ENCODE results near the gene DCHS2.

The DCHS2 gene

GRCh38 chr4:154368060-154368459 lies 123.5 kb downstream of the DCHS2 start:
- peak; percentile 25 for DNase-seq (ENCODE audit: low spot score)

GRCh38 chr4:154367659-154368058 lies 123.9 kb downstream of the DCHS2 start:
- peak; percentile 5 for DNase-seq (ENCODE audit: low spot score)

- no peak for DNase-seq (ENCODE audit: low spot score)
These were observed 124.6 kb downstream of the DCHS2 start for GRCh38 chr4:154366956-154367355.

- no peak for DNase-seq (ENCODE audit: low spot score)
These were observed 127.3 kb downstream of the DCHS2 start for GRCh38 chr4:154364066-154364845.

GRCh38 chr4:154361450-154361849 lies 130.1 kb downstream of the DCHS2 start:
- DNase-seq (ENCODE audit: low spot score): peak; percentile 49

DNA sequence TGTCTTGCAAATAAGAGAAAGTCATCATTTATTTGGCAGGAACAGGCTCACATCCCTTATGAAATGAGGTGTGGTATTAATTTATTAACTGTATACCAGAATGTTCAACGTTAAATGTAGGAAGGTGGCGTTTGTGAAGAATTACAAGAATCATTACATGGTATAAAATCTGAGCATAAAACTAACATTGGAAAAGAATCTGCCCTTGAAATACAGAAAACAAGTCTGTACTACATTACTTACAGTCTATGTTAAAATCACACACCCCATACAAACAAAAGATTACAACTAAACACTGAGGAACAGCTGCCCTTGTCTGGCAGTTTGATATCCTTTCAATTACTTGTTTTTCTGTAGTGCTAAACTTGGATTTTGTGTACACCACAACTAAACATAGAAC lies 131.1 kb downstream of the DCHS2 start:
- no peak for DNase-seq (ENCODE audit: low spot score)

DNA sequence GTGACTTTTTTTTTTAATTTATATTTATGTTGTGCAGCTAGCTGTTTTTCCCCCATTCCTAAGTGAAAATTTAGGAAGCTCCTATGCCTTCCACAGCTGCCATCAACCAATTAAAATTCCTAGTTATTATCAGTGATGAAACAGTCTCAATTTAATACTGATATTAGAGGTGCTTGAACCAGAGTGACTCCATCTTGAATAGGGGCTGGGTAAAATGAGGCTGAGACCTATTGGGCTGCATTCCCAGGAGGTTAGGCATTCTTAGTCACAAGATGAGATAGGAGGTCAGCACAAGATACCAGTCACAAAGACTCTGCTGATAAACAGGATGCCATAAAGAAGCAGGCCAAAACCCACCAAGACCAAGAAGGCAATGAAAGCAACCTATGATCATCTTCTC lies 136.7 kb downstream of the DCHS2 start:
- DNase-seq (ENCODE audit: low spot score): no peak

- peak; percentile 47 for DNase-seq (ENCODE audit: low spot score)
These were observed 141.8 kb downstream of the DCHS2 start for GRCh38 chr4:154349829-154350228.

DNA sequence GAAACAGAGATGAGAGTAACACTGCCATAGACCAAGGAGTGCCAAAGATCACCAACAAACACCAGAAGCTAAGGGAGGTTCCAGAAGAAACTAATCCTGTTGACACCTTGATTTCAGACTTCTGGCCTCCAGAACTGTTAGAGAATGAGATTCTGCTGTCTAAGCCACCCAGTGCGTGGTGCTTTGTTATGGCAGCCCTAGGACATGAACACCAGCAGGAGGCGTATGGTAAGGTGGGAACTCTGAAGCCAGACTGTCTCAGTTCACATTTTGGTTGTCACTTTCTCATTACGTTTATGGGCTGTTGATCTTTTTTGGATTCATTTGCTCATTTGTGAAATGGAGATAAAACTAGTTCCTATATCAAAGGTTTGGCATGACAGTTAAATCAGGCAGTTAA lies 142.9 kb downstream of the DCHS2 start:
- peak; percentile 44 for DNase-seq (ENCODE audit: low spot score)

GRCh38 chr4:154345359-154345758 lies 146.2 kb downstream of the DCHS2 start:
- DNase-seq (ENCODE audit: low spot score): no peak

DNA sequence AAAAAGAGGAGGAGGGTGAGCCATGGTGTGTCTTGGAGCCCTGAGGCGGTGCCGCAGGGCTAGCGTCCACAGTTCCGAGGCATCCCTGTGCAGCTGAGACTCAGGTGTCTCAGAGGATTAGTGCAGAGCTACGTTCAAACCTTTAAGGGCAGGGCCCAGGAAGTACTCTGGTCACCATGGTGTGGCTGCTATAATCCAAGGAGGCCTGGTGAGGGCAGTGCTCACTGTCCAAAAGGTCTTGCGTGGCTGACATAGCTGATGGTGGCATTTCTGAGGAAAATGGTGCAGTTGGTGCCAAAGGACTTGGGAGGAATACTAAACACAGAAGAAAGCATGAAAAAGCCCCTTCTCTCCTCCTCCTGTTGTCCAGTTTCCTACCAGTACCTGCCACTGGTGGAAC lies 146.9 kb downstream of the DCHS2 start:
- peak; percentile 28 for DNase-seq (ENCODE audit: low spot score)

GRCh38 chr4:154343651-154344050 lies 147.9 kb downstream of the DCHS2 start:
- no peak for DNase-seq (ENCODE audit: low spot score)

GRCh38 chr4:154341448-154341847 lies 150.2 kb downstream of the DCHS2 start:
- DNase-seq (ENCODE audit: low spot score): no peak

- no peak for DNase-seq (ENCODE audit: low spot score)
These were observed 156.0 kb downstream of the DCHS2 start for GRCh38 chr4:154335588-154335987.

DNA sequence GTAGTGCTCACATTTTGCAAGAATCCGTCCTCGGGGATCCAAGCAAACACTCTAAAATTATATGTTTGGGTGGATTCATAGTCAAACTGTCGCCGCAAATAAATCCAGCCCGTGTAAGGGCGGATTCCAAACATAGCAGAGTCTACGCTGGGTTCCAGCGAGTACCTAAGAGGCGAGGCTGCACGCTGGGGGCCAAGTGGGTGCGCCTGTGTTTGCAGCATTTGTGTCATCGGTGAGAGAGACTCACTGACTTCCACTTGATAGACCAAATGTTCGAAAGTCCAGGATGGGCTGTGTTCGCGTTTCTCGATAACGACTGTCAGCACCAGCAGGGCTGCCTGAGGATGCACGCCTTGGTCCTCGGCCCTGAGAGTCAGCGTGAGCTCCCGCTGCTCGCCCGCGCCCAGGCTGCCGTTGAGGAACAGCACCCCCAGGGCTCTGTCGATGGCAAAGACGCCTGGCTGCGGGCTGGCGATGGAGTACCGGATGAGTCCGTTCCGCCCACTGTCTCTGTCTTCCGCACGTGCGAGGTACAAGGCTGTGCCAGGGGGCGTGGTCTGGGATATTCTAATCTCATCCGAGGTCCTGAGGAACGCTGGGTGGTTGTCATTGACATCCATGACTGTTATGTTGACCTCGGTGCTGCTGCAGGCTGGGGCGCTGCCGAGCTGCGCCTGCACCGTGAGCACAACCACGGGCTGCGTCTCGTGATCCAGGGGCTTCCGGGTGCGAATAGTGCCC lies 158.7 kb downstream of the DCHS2 start:
- DNase-seq (ENCODE audit: low spot score): no peak

- DNase-seq (ENCODE audit: low spot score): no peak
These were observed 161.7 kb downstream of the DCHS2 start for GRCh38 chr4:154329939-154330338.

- DNase-seq (ENCODE audit: low spot score): peak; percentile 56
These were observed 162.2 kb downstream of the DCHS2 start for GRCh38 chr4:154329268-154329868.

DNA sequence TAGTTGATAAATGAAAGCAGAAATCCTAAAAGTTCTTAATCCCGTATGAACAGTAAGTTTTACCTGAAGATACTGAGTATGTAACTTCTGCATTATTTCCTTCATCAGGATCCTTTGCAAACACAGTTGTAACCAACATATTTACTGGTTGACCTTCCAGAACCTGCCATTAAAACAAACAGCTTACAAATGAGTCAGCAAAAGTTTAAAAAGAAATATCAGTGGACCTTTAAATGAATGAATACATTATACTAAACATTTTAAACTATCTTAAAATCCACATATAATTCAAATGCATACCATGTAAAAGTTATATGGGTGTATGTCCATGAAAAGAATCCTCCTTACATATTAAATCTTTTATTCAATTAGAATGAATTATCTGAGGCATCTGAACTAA lies 163.6 kb downstream of the DCHS2 start:
- DNase-seq (ENCODE audit: low spot score): no peak

GRCh38 chr4:154320521-154320920 lies 171.1 kb downstream of the DCHS2 start:
- DNase-seq (ENCODE audit: low spot score): no peak

DNA sequence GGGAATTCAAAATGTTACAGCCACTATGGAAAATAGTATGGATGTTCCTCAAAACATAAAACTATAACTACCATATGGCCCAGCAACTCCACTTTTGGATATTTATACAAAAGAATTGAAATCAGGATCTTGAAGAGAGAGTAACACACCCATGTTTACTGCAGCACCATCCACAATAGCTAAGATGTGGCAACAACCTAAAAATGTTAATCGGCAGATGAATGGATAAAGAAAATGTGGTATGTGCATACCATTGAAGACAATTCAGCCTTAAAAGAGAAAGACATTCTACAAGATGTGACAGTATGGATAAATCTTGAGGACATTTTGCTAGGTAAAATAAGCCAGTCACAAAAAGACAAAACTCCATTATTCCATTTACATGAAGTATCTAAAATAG lies 171.9 kb downstream of the DCHS2 start:
- no peak for DNase-seq (ENCODE audit: low spot score)

DNA sequence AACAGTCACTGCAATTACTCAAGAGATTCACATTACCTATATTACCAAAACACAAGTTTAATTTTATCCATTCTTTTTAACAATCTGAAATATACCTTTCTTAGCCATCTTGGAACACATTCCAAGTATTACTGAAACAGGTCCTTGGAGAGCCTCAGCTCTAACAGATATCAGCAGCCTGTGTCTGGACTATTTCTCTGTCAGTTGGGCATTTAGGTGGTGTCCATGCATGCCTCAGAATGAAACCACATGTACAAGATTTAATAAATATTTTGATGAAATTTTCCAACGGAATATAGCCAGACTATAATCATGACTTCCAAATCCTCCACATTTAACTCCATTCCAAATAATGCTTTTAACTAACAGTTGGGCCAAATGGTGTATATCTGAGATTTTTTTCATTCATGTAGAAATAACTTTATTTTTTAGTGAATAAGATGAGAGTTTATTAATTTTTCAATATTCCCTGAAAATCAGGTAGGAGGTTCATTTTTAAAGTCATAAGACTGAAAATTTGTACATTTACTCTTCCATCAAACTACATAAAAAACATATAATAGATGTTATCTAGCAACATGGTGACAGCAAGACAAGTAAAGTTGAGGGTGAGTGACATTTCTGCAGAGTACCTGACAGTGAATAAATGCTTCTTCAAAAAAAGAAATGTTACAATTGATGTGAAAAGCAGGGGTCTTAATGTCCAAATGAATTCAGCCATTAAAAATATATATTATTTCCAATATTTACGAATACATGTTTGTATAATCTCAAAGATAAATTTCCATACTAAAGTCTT lies 174.2 kb downstream of the DCHS2 start:
- no peak for DNase-seq (ENCODE audit: low spot score)

DNA sequence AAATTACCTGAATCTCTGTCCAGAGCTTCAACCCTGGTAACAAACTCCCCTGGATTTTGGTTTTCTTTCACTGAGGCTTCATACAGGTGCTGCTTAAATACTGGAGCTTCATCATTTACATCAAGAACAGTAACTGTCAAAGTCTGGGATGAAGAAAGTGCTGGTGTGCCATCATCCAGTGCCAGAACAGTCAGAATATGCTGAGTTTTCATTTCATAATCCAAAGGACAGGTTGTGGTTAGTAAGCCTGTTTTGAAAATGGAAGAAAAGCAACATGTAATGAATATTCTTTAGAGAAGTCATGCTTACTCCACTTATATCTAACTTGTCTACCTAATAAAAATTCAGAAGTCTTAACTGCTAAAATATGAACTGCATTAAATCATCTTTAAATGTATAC lies 175.9 kb downstream of the DCHS2 start:
- DNase-seq (ENCODE audit: low spot score): no peak
